Measurements from ENCODE around the gene ARFIP2. TPM values are rescaled to one million over a fixed set of nuclear protein-coding genes. Genes with fewer than 3 reads are reported as not detected.

The ARFIP2 gene
- polyA plus RNA-seq, 1 of the 3 experiments (the other 2 are of a cell fraction): 128 TPM

DNA sequence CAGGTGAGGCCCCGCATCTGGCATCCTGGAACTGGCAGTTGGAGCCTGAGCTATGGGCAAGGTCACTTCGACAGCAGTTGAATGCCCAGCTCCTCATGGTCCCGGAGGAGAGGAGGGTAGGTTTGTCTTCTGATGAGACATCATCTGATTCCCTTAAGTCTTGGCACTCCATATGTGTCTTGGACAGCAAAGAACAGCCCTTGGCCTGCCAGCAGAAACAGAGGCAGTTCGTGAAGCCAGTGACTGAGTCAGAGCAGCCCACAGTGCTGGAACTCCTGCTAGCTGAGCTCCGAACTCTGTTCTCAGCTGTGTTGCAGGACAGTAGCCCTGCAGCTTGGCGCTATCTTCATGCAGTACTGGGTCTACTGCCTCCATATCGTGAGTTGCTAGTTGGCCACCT lies 17.0 kb upstream of the ARFIP2 start:
- TF ChIP-seq CHD2 (IDR thresholded peaks at IDR 0.05; ENCODE audit: low read length, partially characterized antibody) (no peak), EZH2phosphoT487 (IDR thresholded peaks at IDR 0.05; ENCODE audit: borderline replicate concordance, low read depth) (no peak), RXRA (IDR thresholded peaks at IDR 0.05; ENCODE audit: borderline replicate concordance, low read depth) (no peak), TEAD4 (IDR thresholded peaks at IDR 0.05; ENCODE audit: borderline replicate concordance, insufficient read depth) (no peak), NFIC (IDR thresholded peaks at IDR 0.05; ENCODE audit: borderline replicate concordance) (no peak), FOXM1 (IDR thresholded peaks at IDR 0.05; ENCODE audit: low read depth) (no peak), YY1 (IDR thresholded peaks at IDR 0.05; ENCODE audit: low read depth) (no peak), RFX5 (IDR thresholded peaks at IDR 0.05; ENCODE audit: low read length) (no peak), RAD21 (IDR thresholded peaks at IDR 0.05; ENCODE audit: low read length) (no peak), FOSL2 (IDR thresholded peaks at IDR 0.05; ENCODE audit: borderline replicate concordance, low read depth) (no peak), EP300 (IDR thresholded peaks at IDR 0.05; ENCODE audit: borderline replicate concordance in 1 of 2, low read depth in 1 of 2, low read length in 1 of 2) (no peak), ELF1 (IDR thresholded peaks at IDR 0.05) (no peak), NRF1 (IDR thresholded peaks at IDR 0.05; ENCODE audit: low read depth, low read length) (no peak), GABPA (IDR thresholded peaks at IDR 0.05; ENCODE audit: low read depth) (no peak), MXI1 (IDR thresholded peaks at IDR 0.05; ENCODE audit: low read depth, low read length) (no peak)
- TF ChIP-seq, protein P1, sequence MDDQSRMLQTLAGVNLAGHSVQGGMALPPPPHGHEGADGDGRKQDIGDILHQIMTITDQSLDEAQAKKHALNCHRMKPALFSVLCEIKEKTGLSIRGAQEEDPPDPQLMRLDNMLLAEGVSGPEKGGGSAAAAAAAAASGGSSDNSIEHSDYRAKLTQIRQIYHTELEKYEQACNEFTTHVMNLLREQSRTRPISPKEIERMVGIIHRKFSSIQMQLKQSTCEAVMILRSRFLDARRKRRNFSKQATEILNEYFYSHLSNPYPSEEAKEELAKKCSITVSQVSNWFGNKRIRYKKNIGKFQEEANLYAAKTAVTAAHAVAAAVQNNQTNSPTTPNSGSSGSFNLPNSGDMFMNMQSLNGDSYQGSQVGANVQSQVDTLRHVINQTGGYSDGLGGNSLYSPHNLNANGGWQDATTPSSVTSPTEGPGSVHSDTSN (IDR thresholded peaks at IDR 0.05): no peak
- TF ChIP-seq, protein P2, sequence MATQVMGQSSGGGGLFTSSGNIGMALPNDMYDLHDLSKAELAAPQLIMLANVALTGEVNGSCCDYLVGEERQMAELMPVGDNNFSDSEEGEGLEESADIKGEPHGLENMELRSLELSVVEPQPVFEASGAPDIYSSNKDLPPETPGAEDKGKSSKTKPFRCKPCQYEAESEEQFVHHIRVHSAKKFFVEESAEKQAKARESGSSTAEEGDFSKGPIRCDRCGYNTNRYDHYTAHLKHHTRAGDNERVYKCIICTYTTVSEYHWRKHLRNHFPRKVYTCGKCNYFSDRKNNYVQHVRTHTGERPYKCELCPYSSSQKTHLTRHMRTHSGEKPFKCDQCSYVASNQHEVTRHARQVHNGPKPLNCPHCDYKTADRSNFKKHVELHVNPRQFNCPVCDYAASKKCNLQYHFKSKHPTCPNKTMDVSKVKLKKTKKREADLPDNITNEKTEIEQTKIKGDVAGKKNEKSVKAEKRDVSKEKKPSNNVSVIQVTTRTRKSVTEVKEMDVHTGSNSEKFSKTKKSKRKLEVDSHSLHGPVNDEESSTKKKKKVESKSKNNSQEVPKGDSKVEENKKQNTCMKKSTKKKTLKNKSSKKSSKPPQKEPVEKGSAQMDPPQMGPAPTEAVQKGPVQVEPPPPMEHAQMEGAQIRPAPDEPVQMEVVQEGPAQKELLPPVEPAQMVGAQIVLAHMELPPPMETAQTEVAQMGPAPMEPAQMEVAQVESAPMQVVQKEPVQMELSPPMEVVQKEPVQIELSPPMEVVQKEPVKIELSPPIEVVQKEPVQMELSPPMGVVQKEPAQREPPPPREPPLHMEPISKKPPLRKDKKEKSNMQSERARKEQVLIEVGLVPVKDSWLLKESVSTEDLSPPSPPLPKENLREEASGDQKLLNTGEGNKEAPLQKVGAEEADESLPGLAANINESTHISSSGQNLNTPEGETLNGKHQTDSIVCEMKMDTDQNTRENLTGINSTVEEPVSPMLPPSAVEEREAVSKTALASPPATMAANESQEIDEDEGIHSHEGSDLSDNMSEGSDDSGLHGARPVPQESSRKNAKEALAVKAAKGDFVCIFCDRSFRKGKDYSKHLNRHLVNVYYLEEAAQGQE (IDR thresholded peaks at IDR 0.05; ENCODE audit: low read depth, low read length): no peak
- TF ChIP-seq, protein P3, sequence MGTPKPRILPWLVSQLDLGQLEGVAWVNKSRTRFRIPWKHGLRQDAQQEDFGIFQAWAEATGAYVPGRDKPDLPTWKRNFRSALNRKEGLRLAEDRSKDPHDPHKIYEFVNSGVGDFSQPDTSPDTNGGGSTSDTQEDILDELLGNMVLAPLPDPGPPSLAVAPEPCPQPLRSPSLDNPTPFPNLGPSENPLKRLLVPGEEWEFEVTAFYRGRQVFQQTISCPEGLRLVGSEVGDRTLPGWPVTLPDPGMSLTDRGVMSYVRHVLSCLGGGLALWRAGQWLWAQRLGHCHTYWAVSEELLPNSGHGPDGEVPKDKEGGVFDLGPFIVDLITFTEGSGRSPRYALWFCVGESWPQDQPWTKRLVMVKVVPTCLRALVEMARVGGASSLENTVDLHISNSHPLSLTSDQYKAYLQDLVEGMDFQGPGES (IDR thresholded peaks at IDR 0.05; ENCODE audit: low read depth, low read length): no peak
- TF ChIP-seq, protein P4, sequence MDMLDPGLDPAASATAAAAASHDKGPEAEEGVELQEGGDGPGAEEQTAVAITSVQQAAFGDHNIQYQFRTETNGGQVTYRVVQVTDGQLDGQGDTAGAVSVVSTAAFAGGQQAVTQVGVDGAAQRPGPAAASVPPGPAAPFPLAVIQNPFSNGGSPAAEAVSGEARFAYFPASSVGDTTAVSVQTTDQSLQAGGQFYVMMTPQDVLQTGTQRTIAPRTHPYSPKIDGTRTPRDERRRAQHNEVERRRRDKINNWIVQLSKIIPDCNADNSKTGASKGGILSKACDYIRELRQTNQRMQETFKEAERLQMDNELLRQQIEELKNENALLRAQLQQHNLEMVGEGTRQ (IDR thresholded peaks at IDR 0.05; ENCODE audit: borderline replicate concordance, low read depth, low read length): no peak
- Histone ChIP-seq H3K27me3 (ENCODE audit: insufficient read depth) (no peaks in the 10 kb centered on the region), H3K9me3 (no peaks in the 10 kb centered on the region), H3K36me3 (replicated peaks in 1 of 2; ENCODE audit: control insufficient read depth in 1 of 2, insufficient read depth in 2 of 2, low read length in 1 of 2) (peaks cover 7 to 13% of the 10 kb centered on the region in 2 experiments), H3K4me2 (no peak overlapping the region), H3K9ac (no peak overlapping the region), H4K20me1 (ENCODE audit: insufficient read depth) (no peaks in the 10 kb centered on the region), H2AFZ (ENCODE audit: low read depth) (no peak overlapping the region), H3K79me2 (ENCODE audit: insufficient read depth) (no peaks in the 10 kb centered on the region), H3F3A (replicated peaks; ENCODE audit: insufficient read depth) (no peaks in the 10 kb centered on the region), H3K27ac (ENCODE audit: low read depth in 2 of 2, low read length in 1 of 2) (no peak overlapping the region), H3K9me2 (no peaks in the 10 kb centered on the region), H3K4me3 (ENCODE audit: low read depth in 2 of 2, low read length in 1 of 2) (no peak overlapping the region), H3K4me1 (ENCODE audit: control insufficient read depth in 1 of 2, insufficient read depth in 2 of 2, low read depth in 1 of 2, low read length in 1 of 2) (no peaks in the 10 kb centered on the region)
- no peak for DNase-seq
- POLR2A ChIA-PET: interaction anchor here (1.8 kb wide), 1 partner anchor 16 kb away, joined by 4 read pairs; the partner anchor contains the start of genes ARFIP2 and TIMM10B
- WGBS (ENCODE audit: low lambda C conversion rate): 95% methylated on average over 4 of the region's 7 CpGs
- CTCF ChIA-PET: interaction anchor here (1.0 to 5.5 kb wide), 4 partner anchors 8 to 135 kb away, joined by 3 to 29 read pairs (median 6); partner anchors contain the start of gene TIMM10B
